ENCODE measurements around the gene PCSK5. TPM values are rescaled to one million over a fixed set of nuclear protein-coding genes. Genes with fewer than 3 reads are reported as not detected.

Gene PCSK5
- total RNA-seq, 1 experiment from 2014 or later = 0.17 TPM

DNA sequence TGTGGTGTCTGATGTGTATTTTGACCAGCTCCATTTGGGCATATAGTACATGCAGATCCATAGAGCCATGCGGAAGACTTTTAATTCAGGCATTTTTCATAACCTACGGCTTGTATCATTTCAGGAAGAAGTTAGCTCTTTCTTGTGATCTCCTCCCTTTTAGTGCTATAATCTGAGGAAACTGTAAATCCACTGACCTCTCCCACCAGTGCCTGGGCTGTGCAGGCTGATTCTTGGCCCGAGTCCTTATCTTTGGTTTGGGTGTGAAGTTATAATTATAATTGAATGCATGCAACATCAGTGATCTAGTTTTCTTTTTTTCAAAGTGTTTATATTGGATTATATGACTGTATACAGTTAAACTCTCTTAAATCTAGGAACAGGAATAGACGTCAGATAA lies 247.9 kb downstream of the PCSK5 start:
- DNase-seq (ENCODE audit: low spot score) = no peak
- Histone ChIP-seq H3K9me3 (ENCODE audit: low read depth, low read length, poor library complexity, severe bottlenecking) (no peaks in the 10 kb centered on the region), H3K4me3 (ENCODE audit: low read depth, low read length, poor library complexity, severe bottlenecking) (no peak overlapping the region), H3K27me3 (replicated peaks; ENCODE audit: insufficient read depth, low read depth, low read length, poor library complexity) (peaks cover 61% of the 10 kb centered on the region), H3K36me3 (ENCODE audit: insufficient read depth, low read length, poor library complexity, severe bottlenecking) (no peaks in the 10 kb centered on the region), H3K4me1 (ENCODE audit: insufficient read depth, low read length, poor library complexity, severe bottlenecking) (no peaks in the 10 kb centered on the region), H3K27ac (ENCODE audit: low read depth, low read length, poor library complexity, severe bottlenecking) (no peak overlapping the region)
- intact Hi-C loops (cut with micrococcal nuclease; ENCODE audit: unreplicated experiment) = loop anchor here (5.0 kb wide), 1 partner anchor 49 kb away; no protein-coding TSS in a partner anchor
- BruUV-seq (replicated peaks) = no TSS peak
- POLR2A ChIA-PET (ENCODE audit: low non-redundant PET) = no interaction called here
- TF ChIP-seq EZH2 (IDR thresholded peaks at IDR 0.05; ENCODE audit: borderline replicate concordance, low read depth, low read length, poor library complexity, severe bottlenecking) = no peak
- TF ChIP-seq, protein P1, sequence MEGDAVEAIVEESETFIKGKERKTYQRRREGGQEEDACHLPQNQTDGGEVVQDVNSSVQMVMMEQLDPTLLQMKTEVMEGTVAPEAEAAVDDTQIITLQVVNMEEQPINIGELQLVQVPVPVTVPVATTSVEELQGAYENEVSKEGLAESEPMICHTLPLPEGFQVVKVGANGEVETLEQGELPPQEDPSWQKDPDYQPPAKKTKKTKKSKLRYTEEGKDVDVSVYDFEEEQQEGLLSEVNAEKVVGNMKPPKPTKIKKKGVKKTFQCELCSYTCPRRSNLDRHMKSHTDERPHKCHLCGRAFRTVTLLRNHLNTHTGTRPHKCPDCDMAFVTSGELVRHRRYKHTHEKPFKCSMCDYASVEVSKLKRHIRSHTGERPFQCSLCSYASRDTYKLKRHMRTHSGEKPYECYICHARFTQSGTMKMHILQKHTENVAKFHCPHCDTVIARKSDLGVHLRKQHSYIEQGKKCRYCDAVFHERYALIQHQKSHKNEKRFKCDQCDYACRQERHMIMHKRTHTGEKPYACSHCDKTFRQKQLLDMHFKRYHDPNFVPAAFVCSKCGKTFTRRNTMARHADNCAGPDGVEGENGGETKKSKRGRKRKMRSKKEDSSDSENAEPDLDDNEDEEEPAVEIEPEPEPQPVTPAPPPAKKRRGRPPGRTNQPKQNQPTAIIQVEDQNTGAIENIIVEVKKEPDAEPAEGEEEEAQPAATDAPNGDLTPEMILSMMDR (conservative IDR thresholded peaks at IDR 0.05; ENCODE audit: low read depth, low read length) = no peak
- CTCF ChIA-PET = no interaction called here

DNA sequence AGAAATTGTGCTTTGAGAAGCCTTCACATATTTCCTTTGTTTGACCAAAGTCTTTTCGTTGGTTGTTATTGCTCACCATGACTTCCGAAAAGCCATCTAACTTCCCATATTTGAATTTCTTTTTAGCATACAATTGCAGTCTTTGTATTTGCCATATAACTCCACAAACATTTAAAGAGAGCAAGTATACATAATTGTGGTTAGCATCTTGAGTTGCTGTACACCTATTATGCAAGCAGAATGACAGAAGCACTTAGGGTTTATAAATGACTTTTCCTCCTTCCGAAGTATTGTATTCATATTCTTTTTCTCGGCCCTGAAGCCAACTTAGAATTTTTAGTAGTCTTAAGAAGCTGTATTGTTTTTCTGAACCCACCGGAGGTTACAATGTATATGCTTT lies 253.4 kb downstream of the PCSK5 start:
- POLR2A ChIA-PET (ENCODE audit: low non-redundant PET) = no interaction called here
- Histone ChIP-seq H3K4me1 (ENCODE audit: insufficient read depth, low read length, poor library complexity, severe bottlenecking) (no peaks in the 10 kb centered on the region), H3K4me3 (ENCODE audit: low read depth, low read length, poor library complexity, severe bottlenecking) (no peak overlapping the region), H3K27ac (ENCODE audit: low read depth, low read length, poor library complexity, severe bottlenecking) (no peak overlapping the region), H3K27me3 (replicated peaks; ENCODE audit: insufficient read depth, low read depth, low read length, poor library complexity) (peaks cover 64% of the 10 kb centered on the region), H3K9me3 (ENCODE audit: low read depth, low read length, poor library complexity, severe bottlenecking) (no peaks in the 10 kb centered on the region), H3K36me3 (ENCODE audit: insufficient read depth, low read length, poor library complexity, severe bottlenecking) (no peaks in the 10 kb centered on the region)
- CTCF ChIA-PET = no interaction called here
- no peak for DNase-seq (ENCODE audit: low spot score)
- TF ChIP-seq EZH2 (IDR thresholded peaks at IDR 0.05; ENCODE audit: borderline replicate concordance, low read depth, low read length, poor library complexity, severe bottlenecking) = no peak
- TF ChIP-seq, protein P1 (conservative IDR thresholded peaks at IDR 0.05; ENCODE audit: low read depth, low read length) = no peak
- no TSS peak for BruUV-seq (replicated peaks)
- intact Hi-C loops (cut with micrococcal nuclease; ENCODE audit: unreplicated experiment) = no loop called here

- H3K4me1 ChIP-seq (ENCODE audit: insufficient read depth, low read length, poor library complexity, severe bottlenecking) = no peaks in the 10 kb centered on the region
- POLR2A ChIA-PET (ENCODE audit: low non-redundant PET) = no interaction called here
- DNase-seq (ENCODE audit: low spot score) = no peak
- BruUV-seq (replicated peaks) = no TSS peak
- intact Hi-C loops (cut with micrococcal nuclease; ENCODE audit: unreplicated experiment) = no loop called here
- H3K4me3 ChIP-seq (ENCODE audit: low read depth, low read length, poor library complexity, severe bottlenecking) = no peak overlapping the region
- H3K9me3 ChIP-seq (ENCODE audit: low read depth, low read length, poor library complexity, severe bottlenecking) = no peaks in the 10 kb centered on the region
- CTCF ChIA-PET = no interaction called here
- TF ChIP-seq, protein P1 (conservative IDR thresholded peaks at IDR 0.05; ENCODE audit: low read depth, low read length) = no peak
- TF ChIP-seq EZH2 (IDR thresholded peaks at IDR 0.05; ENCODE audit: borderline replicate concordance, low read depth, low read length, poor library complexity, severe bottlenecking) = no peak
- H3K27ac ChIP-seq (ENCODE audit: low read depth, low read length, poor library complexity, severe bottlenecking) = no peak overlapping the region
- peaks cover 70% of the 10 kb centered on the region for H3K27me3 ChIP-seq (replicated peaks; ENCODE audit: insufficient read depth, low read depth, low read length, poor library complexity)
- H3K36me3 ChIP-seq (ENCODE audit: insufficient read depth, low read length, poor library complexity, severe bottlenecking) = no peaks in the 10 kb centered on the region
These were observed 259.5 kb downstream of the PCSK5 start for GRCh38 chr9:76150013-76150412.

Data from A673 (cell line).